ENCODE measurements around the gene TULP1. TPM values are rescaled to one million over a fixed set of nuclear protein-coding genes. Genes with fewer than 3 reads are reported as not detected.

Gene TULP1
- total and polyA plus RNA-seq, 2 of the 13 experiments (the other 11 are each of a cell fraction or from before 2014, with no cell fraction given), result not detected

- TF ChIP-seq FIP1L1 (IDR thresholded peaks at IDR 0.05; ENCODE audit: borderline replicate concordance, insufficient read depth, low read depth, low read length) (no peak), ATAD3A (CRISPR knock-in tag; IDR thresholded peaks at IDR 0.05) (no peak), ZNF549 (CRISPR knock-in tag; IDR thresholded peaks at IDR 0.05) (no peak), RXRB (CRISPR knock-in tag; IDR thresholded peaks at IDR 0.05; ENCODE audit: borderline replicate concordance) (peak; percentile 58), CHD2 (IDR thresholded peaks at IDR 0.05; ENCODE audit: low read depth, low read length) (no peak), PAX8 (CRISPR knock-in tag; IDR thresholded peaks at IDR 0.05; ENCODE audit: borderline replicate concordance) (no peak), RAD21 (CRISPR knock-in tag; IDR thresholded peaks at IDR 0.05) (no peak), KLF9 (CRISPR knock-in tag; IDR thresholded peaks at IDR 0.05; ENCODE audit: low read depth) (no peak), REXO4 (CRISPR knock-in tag; IDR thresholded peaks at IDR 0.05; ENCODE audit: borderline replicate concordance) (no peak), RORA (CRISPR knock-in tag; IDR thresholded peaks at IDR 0.05) (no peak), RARG (CRISPR knock-in tag; IDR thresholded peaks at IDR 0.05; ENCODE audit: low read depth) (no peak), MIER2 (CRISPR knock-in tag; IDR thresholded peaks at IDR 0.05) (no peak), NCOA2 (CRISPR knock-in tag; IDR thresholded peaks at IDR 0.05) (no peak), NKX3-1 (CRISPR knock-in tag; IDR thresholded peaks at IDR 0.05) (no peak; the same call in 1 of the 2 replicates), TEAD3 (CRISPR knock-in tag; optimal IDR thresholded peaks at IDR 0.05; ENCODE audit: borderline replicate concordance) (no peak), MATR3 (CRISPR knock-in tag; IDR thresholded peaks at IDR 0.05) (no peak), ZNF33A (CRISPR knock-in tag; IDR thresholded peaks at IDR 0.05; ENCODE audit: borderline replicate concordance) (no peak), ZNF335 (CRISPR knock-in tag; IDR thresholded peaks at IDR 0.05) (no peak), HES4 (CRISPR knock-in tag; IDR thresholded peaks at IDR 0.05; ENCODE audit: borderline replicate concordance) (no peak), ZNF30 (CRISPR knock-in tag; IDR thresholded peaks at IDR 0.05) (no peak), BORCS8-MEF2B (CRISPR knock-in tag; IDR thresholded peaks at IDR 0.05) (peak; percentile 62; the same call in 1 of the 2 replicates)
- TF ChIP-seq, protein P1, sequence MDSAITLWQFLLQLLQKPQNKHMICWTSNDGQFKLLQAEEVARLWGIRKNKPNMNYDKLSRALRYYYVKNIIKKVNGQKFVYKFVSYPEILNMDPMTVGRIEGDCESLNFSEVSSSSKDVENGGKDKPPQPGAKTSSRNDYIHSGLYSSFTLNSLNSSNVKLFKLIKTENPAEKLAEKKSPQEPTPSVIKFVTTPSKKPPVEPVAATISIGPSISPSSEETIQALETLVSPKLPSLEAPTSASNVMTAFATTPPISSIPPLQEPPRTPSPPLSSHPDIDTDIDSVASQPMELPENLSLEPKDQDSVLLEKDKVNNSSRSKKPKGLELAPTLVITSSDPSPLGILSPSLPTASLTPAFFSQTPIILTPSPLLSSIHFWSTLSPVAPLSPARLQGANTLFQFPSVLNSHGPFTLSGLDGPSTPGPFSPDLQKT (CRISPR knock-in tag; IDR thresholded peaks at IDR 0.05; ENCODE audit: borderline replicate concordance), result no peak
- TF ChIP-seq, protein P2, sequence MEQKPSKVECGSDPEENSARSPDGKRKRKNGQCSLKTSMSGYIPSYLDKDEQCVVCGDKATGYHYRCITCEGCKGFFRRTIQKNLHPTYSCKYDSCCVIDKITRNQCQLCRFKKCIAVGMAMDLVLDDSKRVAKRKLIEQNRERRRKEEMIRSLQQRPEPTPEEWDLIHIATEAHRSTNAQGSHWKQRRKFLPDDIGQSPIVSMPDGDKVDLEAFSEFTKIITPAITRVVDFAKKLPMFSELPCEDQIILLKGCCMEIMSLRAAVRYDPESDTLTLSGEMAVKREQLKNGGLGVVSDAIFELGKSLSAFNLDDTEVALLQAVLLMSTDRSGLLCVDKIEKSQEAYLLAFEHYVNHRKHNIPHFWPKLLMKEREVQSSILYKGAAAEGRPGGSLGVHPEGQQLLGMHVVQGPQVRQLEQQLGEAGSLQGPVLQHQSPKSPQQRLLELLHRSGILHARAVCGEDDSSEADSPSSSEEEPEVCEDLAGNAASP (CRISPR knock-in tag; IDR thresholded peaks at IDR 0.05; ENCODE audit: borderline replicate concordance), result peak; percentile 97
These were observed 39.4 kb downstream of the TULP1 start (continued) for GRCh38 chr6:35473075-35473849.
